GM18909 (cell line): Measurements from ENCODE around the gene BAD.

ENCODE experiments used
- ATAC-seq: cut with Tn5 transposase; IDR thresholded peaks from one replicate; pipeline ENCODE4 v1.9.1; 2021; ENCODE audit warnings: mild to moderate bottlenecking; ENCODE audit not compliant: unreplicated experiment, poor library complexity

Gene BAD

GRCh38 chr11:64297699-64298358 lies 13.4 kb upstream of the BAD start:
- no peak for ATAC-seq

DNA sequence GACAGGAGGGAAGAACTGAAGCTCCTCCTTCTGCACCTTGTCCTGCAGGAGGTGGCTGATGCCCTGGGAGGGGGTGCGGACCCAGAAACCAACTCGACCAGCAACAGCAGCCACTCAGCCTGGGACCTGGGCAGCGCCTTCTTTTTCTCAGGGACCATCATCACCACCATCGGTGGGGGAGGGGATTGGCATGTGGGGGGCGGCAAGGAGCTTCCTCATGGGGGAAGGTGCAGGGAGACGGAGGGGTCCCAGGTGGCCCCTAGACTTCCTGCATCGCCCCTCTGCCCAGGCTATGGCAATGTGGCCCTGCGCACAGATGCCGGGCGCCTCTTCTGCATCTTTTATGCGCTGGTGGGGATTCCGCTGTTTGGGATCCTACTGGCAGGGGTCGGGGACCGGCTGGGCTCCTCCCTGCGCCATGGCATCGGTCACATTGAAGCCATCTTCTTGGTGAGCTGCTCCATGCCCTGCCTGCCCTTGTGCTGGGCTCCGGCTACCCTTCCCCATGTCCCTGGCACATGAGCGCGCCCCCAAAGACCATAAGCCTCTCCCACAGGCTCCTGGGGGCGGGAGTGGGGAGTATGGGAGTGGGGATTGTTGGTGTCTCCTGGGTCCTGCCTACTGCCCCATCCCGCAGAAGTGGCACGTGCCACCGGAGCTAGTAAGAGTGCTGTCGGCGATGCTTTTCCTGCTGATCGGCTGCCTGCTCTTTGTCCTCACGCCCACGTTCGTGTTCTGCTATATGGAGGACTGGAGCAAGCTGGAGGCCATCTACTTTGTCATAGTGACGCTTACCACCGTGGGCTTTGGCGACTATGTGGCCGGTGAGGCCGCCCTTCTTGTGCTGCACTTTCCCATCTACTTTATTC lies 12.6 kb upstream of the BAD start:
- ATAC-seq, result no peak

- no peak for ATAC-seq
These were observed 11.8 kb upstream of the BAD start for GRCh38 chr11:64296236-64296635.

- no peak for ATAC-seq
These were observed 11.3 kb upstream of the BAD start for GRCh38 chr11:64295760-64296159.

- no peak for ATAC-seq
These were observed 10.3 kb upstream of the BAD start for GRCh38 chr11:64294774-64295173.

DNA sequence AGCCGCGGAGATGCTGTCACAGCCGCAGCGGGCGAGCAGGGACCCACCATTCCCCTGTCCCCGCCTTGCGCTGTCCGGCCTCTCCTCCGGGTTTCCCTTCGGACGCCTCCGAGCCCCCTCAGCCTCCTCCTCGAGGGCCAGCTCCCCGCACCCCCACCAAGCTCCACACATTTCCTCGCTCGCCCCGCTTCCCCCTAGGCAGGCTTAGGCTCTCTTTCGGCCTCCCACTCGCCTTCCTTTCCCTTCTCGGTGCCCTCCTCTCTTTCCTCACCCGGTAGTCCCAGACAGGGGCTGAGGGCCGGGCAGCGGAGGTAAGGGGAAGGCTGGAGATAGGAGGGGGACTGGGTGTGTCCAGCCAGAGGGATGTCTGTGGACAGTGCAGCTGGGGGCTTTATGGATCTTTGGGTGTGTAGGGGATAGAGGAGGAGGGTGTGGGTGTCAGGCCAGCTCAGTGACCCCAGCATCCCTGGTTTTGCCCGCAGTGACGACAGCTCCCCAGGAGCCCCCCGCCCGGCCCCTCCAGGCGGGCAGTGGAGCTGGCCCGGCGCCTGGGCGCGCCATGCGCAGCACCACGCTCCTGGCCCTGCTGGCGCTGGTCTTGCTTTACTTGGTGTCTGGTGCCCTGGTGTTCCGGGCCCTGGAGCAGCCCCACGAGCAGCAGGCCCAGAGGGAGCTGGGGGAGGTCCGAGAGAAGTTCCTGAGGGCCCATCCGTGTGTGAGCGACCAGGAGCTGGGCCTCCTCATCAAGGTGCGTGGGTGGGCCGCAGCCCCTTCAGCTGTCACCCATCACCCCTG lies 8.2 kb upstream of the BAD start:
- ATAC-seq, result no peak

DNA sequence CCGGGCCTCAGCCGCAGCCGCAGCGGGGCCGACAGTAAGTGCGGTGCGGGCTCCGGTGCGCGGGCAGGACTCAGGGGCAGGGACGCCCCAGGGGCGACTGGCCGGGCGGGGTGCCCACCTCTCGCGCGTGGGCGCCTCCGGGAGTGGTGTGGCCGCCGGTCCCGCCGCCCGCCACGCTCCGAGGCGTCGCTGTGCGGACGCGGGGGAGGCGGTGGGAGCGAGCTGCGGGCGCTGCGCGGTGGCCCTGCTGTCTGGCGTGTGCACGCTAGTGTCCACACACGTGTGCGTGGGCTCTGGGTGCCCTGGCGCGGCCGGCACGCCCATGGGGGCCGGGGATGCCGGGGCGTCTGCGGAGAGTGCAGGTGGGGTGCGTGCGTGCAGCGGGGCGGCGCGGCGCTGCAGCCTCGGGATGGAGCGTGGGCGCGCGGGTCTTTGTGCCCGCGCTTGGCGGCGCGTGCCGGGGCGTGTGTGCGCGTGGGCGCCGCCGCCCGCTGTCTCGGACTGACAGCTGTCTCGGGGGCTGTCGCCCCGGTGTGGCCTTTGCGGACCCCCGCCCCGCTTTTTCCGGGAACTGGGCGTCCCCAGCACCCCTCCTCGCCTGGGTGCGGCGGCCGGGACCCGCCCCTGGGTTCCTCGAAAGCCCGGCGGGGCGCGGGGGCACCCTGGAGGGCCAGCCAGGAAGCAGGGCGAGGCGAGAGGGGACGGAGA lies 7.4 kb upstream of the BAD start:
- ATAC-seq, result no peak

DNA sequence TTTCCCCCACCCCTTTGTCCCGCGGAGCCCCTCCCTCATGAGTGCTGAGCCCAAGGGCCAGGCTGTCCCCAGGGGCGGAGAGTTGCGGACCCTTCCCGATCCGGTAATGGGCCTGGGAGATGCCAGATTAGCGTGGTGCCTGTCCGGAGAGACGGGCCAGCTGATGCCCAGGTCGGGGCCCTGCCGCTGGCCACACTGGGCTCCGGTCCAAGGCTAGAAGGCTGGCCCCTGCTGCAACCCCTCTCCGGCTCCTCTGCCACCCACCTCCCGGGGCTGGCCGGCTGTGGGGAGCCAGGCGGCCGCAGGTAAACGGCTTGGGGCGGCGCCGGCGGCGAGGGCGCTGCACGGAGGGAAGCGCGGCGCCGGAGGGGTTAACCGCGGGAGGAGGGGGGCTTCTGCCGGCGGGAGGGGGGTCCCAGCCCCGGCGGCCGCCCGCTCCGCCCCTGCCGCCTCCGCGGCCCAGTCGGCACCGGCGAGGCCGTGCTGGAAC lies 6.8 kb upstream of the BAD start, which contains the start of gene KCNK4:
Gene KCNK4 (plus strand): TSS at position 41 of the 490 bp plus-strand sequence. CDS start 1,717 bp downstream, outside the sequence.
- no peak for ATAC-seq

DNA sequence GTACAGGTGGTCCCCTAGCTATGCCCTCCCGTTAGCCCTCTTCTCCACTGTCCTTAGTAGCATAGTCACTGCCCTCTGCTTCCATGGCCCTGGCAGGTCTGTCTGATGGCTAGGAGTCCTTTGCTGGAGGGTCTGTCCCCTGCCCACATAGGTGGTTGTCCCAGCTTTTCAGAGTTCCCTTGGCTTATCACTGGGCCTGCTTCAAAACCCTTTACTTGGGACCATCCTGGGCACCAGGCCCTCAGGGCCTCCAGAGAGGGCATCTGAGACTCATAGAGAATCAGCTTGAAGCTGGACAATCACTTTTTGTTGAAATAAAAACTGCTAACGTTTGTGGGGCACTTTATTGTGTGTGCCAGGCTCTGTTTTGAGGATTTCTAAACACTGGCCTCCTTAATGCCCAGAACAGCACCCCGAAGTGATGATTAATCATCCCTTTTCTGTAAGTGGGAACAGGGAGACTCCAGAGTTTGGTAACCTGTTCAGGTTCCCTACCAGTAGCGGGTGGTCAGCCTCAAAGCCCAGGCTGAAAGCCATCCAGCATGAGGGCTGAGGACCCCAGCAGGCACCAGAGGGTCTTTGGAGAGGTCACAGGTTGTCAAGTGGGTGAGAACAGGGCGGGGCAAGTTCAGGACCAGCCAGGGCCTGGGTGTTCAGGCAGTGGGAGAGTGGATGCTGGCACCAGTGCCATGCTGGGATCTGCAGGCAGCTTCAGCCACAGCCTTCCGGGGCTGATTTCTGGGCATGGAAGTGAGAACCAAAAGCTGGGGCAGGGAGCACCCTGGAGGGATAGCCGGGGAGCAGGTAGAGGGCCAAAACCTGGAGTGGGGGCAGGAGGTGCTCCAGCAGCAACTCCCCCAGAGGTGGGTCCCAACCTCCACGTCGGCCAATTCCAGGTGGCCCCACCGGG lies 6.1 kb upstream of the BAD start:
- no peak for ATAC-seq

DNA sequence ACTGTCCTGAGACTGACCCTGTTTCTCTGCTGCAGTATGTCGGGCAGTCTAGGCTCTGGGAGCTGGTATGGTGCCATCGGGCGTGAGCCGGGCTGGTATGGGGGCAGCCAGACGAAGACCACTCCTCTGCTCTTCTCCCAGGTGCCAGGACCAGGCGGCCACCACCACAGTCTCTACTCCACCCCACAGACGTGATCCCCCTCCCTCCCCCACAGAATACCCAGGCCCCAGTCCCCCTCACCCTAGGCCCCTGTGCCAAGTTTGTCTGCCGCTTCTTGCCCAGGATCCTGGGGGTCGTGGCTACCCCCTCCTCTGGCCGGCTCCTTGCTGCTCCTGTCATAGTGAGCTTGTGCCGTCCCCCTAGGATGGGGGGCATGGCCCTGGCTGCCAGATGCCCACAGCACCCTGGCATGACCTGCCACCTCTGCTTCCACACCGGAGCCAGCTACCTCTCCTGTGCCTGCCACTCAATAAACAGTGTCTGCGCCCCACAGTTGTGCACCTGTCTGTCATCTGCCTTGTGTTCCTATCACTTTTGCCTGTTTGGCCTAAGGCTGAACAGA lies 4.6 kb upstream of the BAD start:
- no peak for ATAC-seq

- ATAC-seq, result no peak
These were observed 3.9 kb upstream of the BAD start for GRCh38 chr11:64288353-64288750.

DNA sequence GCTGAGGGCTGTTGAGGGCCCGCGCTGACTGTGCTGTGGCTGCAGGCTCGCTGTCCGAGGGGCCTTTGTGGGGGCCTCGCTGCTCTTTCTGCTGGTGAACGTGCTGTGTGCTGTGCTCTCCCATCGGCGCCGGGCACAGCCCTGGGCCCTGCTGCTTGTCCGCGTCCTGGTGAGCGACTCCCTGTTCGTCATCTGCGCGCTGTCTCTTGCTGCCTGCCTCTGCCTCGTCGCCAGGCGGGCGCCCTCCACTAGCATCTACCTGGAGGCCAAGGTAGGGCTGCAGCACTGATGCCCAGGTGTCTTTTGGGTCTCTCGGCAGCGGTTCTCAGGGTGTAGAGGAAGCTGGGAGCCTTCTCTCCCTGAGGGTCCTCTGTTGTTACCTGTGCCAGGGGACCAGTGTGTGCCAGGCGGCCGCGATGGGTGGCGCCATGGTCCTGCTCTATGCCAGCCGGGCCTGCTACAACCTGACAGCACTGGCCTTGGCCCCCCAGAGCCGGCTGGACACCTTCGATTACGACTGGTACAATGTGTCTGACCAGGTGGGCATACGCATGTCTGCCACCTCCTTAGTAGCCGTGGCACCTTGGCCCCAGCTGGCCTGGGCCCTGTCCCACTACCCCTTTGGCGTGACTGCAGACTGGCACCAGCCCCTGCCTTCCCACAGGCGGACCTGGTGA lies 3.3 kb upstream of the BAD start:
- no peak for ATAC-seq

GRCh38 chr11:64286801-64287159 lies 2.3 kb upstream of the BAD start:
- ATAC-seq, result no peak

DNA sequence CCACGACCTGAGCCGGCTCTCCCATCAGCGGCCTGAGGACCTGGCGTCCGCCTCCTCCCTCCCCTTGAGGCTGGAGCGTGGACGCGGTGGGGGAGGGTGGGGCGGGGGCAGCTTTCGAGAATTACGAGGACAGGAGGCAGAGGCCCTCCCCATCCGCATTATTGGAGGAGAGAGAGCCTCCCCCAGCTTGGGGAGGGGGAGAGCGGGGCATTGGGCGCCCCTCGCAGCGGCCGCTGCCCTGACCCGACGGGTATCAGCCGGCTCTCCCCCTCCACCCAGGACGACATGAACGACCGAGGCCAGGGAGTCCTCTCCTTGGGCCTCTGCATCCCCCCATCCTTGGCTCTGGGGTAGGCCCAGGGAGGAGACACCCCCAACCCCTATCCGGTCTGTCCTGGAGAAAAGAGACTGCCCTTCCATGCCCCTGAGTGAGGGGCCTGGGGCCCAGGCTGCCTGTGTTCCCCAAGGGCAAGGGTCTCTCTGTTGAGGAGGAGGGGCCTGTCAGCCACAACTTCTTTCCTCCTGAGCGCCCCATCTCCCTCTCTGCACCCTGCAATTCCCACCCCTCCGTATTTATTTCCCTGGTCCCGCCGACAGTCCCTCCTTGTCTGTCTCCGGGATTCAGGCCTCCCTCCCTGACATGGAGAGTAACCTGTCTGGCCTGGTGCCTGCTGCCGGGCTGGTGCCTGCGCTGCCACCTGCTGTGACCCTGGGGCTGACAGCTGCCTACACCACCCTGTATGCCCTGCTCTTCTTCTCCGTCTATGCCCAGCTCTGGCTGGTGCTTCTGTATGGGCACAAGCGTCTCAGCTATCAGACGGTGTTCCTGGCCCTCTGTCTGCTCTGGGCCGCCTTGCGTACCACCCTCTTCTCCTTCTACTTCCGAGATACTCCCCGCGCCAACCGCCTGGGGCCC lies 1.7 kb upstream of the BAD start:
- no peak for ATAC-seq

DNA sequence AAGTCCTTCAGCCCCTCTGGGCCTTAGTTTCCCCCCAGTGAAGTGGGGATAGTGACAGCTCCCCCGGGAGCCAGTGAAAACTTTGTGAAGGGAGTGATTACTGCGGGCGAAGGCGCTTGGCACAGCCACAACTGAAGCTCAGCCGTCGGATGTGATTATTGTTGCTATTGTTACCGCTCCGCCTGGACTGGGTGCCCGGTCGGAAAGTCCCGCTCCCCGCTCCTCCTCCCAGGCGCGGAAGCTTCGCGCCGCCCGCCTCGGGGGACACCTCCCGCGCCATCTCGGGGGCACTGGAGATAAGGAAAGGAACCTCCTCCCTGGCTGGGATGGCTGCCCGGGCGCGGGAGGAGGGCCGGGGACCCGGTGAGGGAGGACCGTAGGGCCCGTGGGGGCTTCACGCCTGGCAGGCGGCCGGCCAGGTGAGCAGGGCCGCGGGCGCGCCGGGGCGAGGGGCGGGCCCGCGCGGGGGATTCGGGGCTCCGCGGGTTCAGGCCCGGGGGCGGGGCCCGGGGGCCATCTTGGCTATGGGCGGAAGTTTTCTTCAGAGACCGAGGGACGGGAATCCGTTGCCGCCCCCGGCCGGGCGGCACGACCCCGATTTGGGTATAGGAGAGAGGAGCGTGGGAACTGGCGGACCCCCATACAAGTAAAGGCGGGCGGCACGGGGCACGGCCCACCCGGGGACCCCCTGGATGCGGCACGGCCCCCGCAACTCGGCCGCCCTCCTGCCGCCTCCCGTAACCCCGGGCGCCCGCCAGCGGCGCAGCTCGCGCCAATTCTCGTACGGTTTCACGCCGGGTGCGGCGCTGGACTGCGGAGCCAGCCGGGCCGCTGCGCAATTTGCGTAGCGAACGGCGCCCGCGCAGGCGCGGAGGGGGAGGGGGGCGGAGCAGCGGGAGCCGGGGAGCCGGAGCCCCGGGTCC lies 758 bp upstream of the BAD start, which contains the start of gene GPR137:
Gene GPR137 (plus strand): TSS at position 887 of the 923 bp plus-strand sequence. CDS start 677 bp downstream, outside the sequence.
- ATAC-seq, result peak; percentile 62

DNA sequence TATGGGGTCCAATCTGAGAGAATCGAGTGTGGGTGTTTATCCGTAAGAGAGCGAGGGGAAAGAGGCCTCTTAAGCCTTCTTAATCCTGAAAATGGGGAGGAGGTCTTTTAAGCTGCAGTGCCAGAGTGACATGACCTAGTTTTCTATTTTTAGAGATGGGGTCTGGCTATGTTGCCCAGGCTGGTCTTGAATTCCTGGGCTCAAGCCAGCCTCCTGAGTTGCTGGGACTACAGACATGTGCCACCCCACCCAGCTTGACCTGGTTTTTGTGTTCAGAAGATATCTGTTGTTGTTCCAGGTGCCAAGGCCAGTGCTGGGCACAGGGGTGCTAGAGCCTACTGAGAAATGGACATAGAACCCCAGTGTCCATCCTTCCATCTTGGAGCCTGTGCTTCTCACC lies 1.4 kb downstream of the BAD start:
- ATAC-seq, result no peak
